Activated naive CD4-positive, alpha-beta T cell treated with anti-CD3 and anti-CD28 coated beads, Interleukin-2, amount 10 ng/mL, durations not matched to agents 5 hours and 36 hours (primary cell): ENCODE data around the gene LRRC26. TPM values are rescaled to one million over a fixed set of nuclear protein-coding genes. Genes with fewer than 3 reads are reported as not detected.

Experiments used
- microRNA-seq: library from miRNA; unstranded; fragments of <30 nt; microRNA quantifications from one replicate; pipeline ENCODE4 v1.2.0, GENCODE V29; 2022; ENCODE audit warnings: borderline microRNAs expressed, borderline replicate concordance
- total RNA-seq, 2 experiments: library from RNA; stranded (reverse); gene quantifications; one replicate each; pipeline ENCODE4 v1.2.3, GENCODE V29; 2021

LRRC26 gene, protein sequence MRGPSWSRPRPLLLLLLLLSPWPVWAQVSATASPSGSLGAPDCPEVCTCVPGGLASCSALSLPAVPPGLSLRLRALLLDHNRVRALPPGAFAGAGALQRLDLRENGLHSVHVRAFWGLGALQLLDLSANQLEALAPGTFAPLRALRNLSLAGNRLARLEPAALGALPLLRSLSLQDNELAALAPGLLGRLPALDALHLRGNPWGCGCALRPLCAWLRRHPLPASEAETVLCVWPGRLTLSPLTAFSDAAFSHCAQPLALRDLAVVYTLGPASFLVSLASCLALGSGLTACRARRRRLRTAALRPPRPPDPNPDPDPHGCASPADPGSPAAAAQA
- total RNA-seq, result not detected

DNA sequence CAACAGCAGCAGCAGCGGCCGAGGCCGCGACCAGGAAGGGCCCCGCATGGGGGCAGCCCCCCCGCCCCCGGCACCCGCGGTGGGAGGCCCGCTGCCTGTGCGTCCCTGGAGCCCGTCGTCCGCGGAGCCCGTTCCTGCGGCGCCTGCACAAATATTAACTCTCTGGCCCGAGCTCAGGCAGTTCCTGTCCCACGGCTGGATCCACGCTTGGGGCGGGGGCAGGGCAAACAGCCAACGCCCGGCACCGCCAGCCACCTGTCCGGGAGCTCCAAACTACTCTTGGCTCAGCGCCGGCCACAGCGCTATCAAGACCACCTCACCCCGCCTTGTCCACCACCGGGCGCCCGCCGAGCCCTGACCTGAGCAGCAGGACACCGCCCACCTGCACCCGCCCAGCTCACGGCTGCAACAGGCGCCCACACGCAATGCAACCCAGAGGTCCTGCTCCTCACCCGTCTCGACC, at the start of gene LRRC26:
LRRC26 (minus strand) TSS at position 156 of the 463 bp plus-strand sequence; CDS start at position 48, 108 bp downstream.

DNA sequence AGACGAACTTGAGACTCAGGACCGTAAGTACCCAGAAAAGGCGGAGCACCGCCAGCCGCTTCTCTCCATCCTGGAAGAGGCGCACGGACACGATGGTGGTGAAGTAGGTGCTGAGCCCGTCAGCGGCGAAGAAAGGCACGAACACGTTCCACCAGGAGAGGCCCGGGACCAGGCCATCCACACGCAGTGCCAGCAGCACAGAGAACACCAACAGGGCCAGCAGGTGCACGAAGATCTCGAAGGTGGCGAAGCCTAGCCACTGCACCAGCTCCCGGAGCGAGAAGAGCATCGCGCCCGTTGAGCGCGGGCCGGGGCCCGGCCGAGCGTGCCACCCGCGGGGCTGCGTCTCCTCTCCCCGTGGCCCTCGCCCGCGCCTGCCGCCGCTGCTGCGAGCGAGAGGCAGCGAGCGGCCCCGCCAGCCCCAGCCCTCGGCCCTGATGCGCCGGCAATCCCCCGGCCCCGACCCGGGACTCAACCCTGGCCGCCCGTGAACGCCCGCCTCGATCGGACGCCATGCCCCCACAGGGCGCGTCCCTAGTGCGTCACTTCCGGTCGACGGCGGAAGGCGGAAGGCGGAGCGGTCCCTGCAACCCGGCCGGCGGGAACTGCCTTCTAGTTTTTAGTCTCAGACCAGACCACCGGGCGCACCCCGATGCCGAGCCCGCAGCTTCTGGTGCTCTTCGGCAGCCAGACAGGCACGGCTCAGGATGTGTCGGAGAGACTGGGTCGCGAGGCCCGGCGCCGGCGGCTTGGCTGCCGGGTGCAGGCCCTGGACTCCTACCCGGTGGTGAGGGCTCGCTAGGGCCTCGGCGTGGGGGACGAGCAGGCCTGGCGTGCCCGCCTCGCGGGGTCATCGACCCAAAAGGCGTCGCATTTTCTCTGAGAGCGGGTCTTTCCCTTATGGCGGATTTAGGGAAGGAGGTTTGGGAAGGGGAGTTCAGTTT, 35.5 kb upstream of the LRRC26 start, which contains the start of the genes NDOR1 and TMEM203:
NDOR1 (plus strand) TSS at position 575 of the 944 bp plus-strand sequence; CDS start at position 653, 78 bp downstream.
TMEM203 (minus strand) TSS at position 523 of the 944 bp plus-strand sequence; CDS start at position 289, 234 bp downstream.

DNA sequence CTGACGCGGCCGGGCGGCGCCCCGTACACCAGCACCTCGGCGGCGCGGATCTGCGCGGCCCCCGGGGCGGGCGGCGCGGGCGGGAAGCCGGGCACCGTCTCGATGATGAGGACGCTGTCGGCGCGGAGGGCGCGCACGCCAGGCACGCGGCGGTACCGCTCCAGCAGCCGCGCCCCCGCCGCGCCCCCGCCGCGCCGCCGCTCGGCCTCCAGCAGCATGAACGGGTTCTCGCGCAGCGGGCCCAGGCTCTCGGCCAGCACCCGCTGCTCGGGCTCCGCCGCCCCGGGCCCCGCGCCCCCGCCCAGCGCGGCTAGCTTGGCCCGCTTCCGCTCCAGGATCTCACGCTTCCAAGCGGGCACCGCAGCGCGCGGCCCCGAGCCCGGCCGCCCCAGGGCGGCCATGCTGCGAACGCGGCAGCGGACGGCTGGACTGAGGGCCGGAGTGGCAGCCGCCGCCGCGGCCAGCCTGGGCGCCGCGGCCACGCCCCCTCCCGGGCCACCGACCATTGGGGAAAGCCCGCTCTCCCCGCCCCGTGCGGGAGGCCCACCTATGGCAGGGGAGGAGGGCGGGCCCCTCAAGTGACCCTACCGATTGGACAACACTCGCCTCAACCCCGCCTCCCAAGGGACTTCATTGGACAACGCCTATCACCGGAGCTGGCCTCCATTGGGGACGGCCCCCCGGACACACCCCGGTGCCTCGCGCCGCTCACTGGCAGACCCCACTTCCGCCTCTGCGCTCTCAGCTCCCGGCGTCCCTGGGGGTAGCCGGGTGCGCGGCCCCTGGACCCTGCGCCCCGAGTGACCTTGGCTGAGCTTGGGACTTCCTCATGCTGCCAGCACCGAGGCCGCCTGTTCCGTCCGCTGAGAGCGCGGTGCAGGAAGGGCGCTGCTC, 30.7 kb upstream of the LRRC26 start, which contains the start of gene TPRN:
TPRN (minus strand) TSS at position 431 of the 894 bp plus-strand sequence; CDS start at position 401, 30 bp downstream.

GRCh38 chr9:137188490-137189296, 18.8 kb upstream of the LRRC26 start, which contains the start of the genes ANAPC2 and SSNA1:
ANAPC2 (minus strand) TSS chr9:137188560; CDS start chr9:137188532, 28 bp downstream.
SSNA1 (plus strand) TSS chr9:137188676; CDS start chr9:137188727, 51 bp downstream.

DNA sequence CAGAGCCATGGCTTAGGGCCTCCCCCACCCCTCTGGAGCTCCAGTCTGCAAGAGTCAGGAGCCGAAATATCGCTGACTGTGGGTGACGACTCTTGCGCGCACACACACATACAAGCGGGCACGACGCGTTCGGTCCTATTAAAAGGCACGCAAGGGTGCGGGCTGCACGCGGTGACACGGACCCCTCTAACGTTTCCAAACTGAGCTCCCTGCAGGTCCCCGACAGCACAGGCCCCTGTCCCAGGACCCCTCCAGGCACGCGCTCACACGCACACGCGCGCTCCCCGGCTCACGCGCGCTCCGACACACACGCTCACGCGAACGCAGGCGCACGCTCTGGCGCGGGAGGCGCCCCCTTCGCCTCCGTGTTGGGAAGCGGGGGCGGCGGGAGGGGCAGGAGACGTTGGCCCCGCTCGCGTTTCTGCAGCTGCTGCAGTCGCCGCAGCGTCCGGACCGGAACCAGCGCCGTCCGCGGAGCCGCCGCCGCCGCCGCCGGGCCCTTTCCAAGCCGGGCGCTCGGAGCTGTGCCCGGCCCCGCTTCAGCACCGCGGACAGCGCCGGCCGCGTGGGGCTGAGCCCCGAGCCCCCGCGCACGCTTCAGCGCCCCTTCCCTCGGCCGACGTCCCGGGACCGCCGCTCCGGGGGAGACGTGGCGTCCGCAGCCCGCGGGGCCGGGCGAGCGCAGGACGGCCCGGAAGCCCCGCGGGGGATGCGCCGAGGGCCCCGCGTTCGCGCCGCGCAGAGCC, 31.0 kb downstream of the LRRC26 start, which contains the start of gene GRIN1:
GRIN1 (plus strand) TSS at position 433 of the 746 bp plus-strand sequence. CDS start 333 bp downstream, outside the sequence.

Small RNAs within 50 kb of the gene (microRNA-seq; reads per million reads assigned to microRNA genes)
- gene MIR3621, result not detected

Other genes with a start within 250 kb of the LRRC26 start
- gene FBXW5, start 225.3 kb downstream of the LRRC26 start, total RNA-seq, result 100 to 1,000 TPM; 104 to 108 TPM
- gene C8G, start 224.8 kb downstream of the LRRC26 start, total RNA-seq, result 1 to 10 TPM in 1 of 2 experiments, under 1 TPM in 1; 0.98 to 1.2 TPM
- 1 to 10 TPM; 2.4 to 2.8 TPM for gene LCN12, start 217.8 kb downstream of the LRRC26 start, total RNA-seq
- gene PTGDS, start 192.5 kb downstream of the LRRC26 start, total RNA-seq, result 10 to 100 TPM; 13.2 to 17.8 TPM
- under 1 TPM; 0.58 to 0.60 TPM for gene LCNL1, start 187.1 kb downstream of the LRRC26 start, total RNA-seq
- gene PAXX, start 177.6 kb downstream of the LRRC26 start, total RNA-seq, result 10 to 100 TPM; 69.6 to 74.6 TPM
- 1 to 10 TPM; 4.5 to 4.6 TPM for gene CLIC3, start 173.5 kb downstream of the LRRC26 start, total RNA-seq
- 10 to 100 TPM; 41.1 to 42.6 TPM for gene ABCA2, start 141.8 kb downstream of the LRRC26 start, total RNA-seq
- gene FUT7, start 138.0 kb downstream of the LRRC26 start, total RNA-seq, result 1 to 10 TPM; 1.7 to 2.4 TPM
- gene NPDC1, start 123.9 kb downstream of the LRRC26 start, total RNA-seq, result 10 to 100 TPM; 79.2 to 82.7 TPM
- gene ENTPD2, start 116.0 kb downstream of the LRRC26 start, total RNA-seq, result under 1 TPM; 0.25 to 0.36 TPM
- 10 to 100 TPM; 24.5 to 25.2 TPM for gene SAPCD2, start 99.5 kb downstream of the LRRC26 start, total RNA-seq
- gene UAP1L1, start 92.5 kb downstream of the LRRC26 start, total RNA-seq, result 10 to 100 TPM; 38.3 to 40.2 TPM
- gene MAN1B1, start 83.1 kb downstream of the LRRC26 start, total RNA-seq, result 10 to 100 TPM; 56.7 to 57.8 TPM
- 100 to 1,000 TPM; 276 to 289 TPM for gene DPP7, start 55.3 kb downstream of the LRRC26 start, total RNA-seq
- gene GRIN1, start 30.9 kb downstream of the LRRC26 start, total RNA-seq, result not detected
- not detected for gene TMEM210, start 2.0 kb upstream of the LRRC26 start, total RNA-seq
- 10 to 100 TPM; 62.9 to 65.5 TPM for gene ANAPC2, start 18.5 kb upstream of the LRRC26 start, total RNA-seq
- gene SSNA1, start 18.6 kb upstream of the LRRC26 start, total RNA-seq, result 10 to 100 TPM; 67.9 to 68.4 TPM
- gene TPRN, start 30.7 kb upstream of the LRRC26 start, total RNA-seq, result 1 to 10 TPM; 9.2 to 9.7 TPM
- gene TMEM203, start 35.6 kb upstream of the LRRC26 start, total RNA-seq, result 10 to 100 TPM; 27.6 to 29.7 TPM
- 10 to 100 TPM; 25.2 to 30.8 TPM for gene NDOR1, start 35.6 kb upstream of the LRRC26 start, total RNA-seq
- 1 to 10 TPM; 5.0 TPM for gene RNF208, start 52.2 kb upstream of the LRRC26 start, total RNA-seq
- gene CYSRT1, start 55.1 kb upstream of the LRRC26 start, total RNA-seq, result under 1 TPM; 0.36 to 0.40 TPM
- not detected for gene RNF224, start 57.5 kb upstream of the LRRC26 start, total RNA-seq
- gene SLC34A3, start 60.9 kb upstream of the LRRC26 start, total RNA-seq, result not detected
- gene TUBB4B, start 71.2 kb upstream of the LRRC26 start, total RNA-seq, result 100 to 1,000 TPM; 242 to 246 TPM
- gene STPG3, start 81.2 kb upstream of the LRRC26 start, total RNA-seq, result not detected
- gene NELFB, start 85.3 kb upstream of the LRRC26 start, total RNA-seq, result 10 to 100 TPM; 52.9 to 54.9 TPM
- 1 to 10 TPM; 8.6 to 8.8 TPM for gene TOR4A, start 107.7 kb upstream of the LRRC26 start, total RNA-seq
- gene NRARP, start 132.2 kb upstream of the LRRC26 start, total RNA-seq, result 1 to 10 TPM in 1 of 2 experiments, under 1 TPM in 1; 0.86 to 1.1 TPM